Heart left ventricle (tissue), 13 donors: ENCODE results near the gene BCL2L12.

Source experiments
- POLR2A ChIP-seq, 2 donors: fragments of 450-650 bp; IDR thresholded peaks; one replicate each; pipeline ENCODE4 v1.6.1; 2017; ENCODE audit warnings: antibody characterized with exemption in 2 of 2, mild to moderate bottlenecking in 2 of 2, moderate library complexity in 2 of 2
- TF ChIP-seq, protein P1 (sequence below), 12 donors: fragments of 200-600 bp; sonication (generic) in 4 of 12; IDR thresholded peaks; one replicate each; pipeline versions ENCODE4 v1.5.0 to v1.8.0; 2018 to 2022; ENCODE audit warnings: antibody characterized with exemption in 12 of 12, mild to moderate bottlenecking in 5 of 12
- donor health status: ischemic (EF 13 %, LVEDD 7.1; RV severe dilation, severe dysfunction).
- donor health status: DM: no; HTN: yes; CAD: no.
- donor health status: DM: no; HTN: no; CAD: no.
- donor health status: ischemic (EF 25% LVEDD 6.9; RV normal size, moderate dysfunction).
- donor health status: ischemic (EF 25% LVEDD 5.7; RV mildly dilated, moderate dysfunction).
- donor health status: ischemic (EF 35%, LVEDD 5.7; RV mildly dilated, moderate dysfunction).
- donor health status: nonischemic (EF 11% LVEDD 7.7; RV severe dilation, severe dysfunction).
- donor health status: DM: yes; HTN: yes; CAD: no.
- donor health status: PGD.
- donor health status: ischemic (EF 29% LVEDD 5.4; RV normal size, mild dysfunction).
- donor health status: nonischemic (EF 23%, LVEDD 6.1; RV moderate dilation, normal function).

DNA sequence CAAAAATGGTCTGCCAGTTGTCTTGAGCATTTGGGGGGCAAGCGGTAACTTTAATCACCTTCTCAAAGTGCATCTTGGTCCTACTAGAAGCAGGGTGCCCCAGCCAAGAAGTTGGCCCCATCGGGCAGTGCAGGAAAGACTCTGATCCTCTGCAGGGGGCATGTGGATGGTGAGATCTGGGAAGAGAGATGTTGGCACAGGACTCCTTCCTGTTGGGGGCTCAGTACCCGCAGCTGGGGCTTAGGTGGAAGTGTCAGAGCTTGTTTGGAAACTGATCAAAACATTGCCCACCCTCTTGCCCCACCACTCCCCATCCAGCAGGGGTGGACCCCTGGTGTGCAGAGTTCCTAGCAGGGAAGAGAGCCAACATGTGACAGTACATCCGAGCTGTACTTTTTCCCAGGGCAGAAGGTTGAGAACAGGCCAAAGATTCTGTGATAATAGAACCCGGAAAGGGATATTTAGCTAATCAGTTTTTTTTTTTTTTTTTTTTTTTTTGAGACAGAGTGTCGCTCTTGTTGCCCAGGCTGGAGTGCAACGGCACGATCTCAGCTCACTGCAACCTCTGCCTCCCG lies 34.6 kb upstream of the BCL2L12 start:
- TF ChIP-seq POLR2A (IDR thresholded peaks at IDR 0.05), result no peak
- TF ChIP-seq, protein P1, sequence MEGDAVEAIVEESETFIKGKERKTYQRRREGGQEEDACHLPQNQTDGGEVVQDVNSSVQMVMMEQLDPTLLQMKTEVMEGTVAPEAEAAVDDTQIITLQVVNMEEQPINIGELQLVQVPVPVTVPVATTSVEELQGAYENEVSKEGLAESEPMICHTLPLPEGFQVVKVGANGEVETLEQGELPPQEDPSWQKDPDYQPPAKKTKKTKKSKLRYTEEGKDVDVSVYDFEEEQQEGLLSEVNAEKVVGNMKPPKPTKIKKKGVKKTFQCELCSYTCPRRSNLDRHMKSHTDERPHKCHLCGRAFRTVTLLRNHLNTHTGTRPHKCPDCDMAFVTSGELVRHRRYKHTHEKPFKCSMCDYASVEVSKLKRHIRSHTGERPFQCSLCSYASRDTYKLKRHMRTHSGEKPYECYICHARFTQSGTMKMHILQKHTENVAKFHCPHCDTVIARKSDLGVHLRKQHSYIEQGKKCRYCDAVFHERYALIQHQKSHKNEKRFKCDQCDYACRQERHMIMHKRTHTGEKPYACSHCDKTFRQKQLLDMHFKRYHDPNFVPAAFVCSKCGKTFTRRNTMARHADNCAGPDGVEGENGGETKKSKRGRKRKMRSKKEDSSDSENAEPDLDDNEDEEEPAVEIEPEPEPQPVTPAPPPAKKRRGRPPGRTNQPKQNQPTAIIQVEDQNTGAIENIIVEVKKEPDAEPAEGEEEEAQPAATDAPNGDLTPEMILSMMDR (IDR thresholded peaks at IDR 0.05), result no peak
